Measurements from ENCODE around the gene CRB2. TPM values are rescaled to one million over a fixed set of nuclear protein-coding genes. Genes with fewer than 3 reads are reported as not detected.

The CRB2 gene
- total RNA-seq, 1 experiment from 2014 or later, result 3.6 TPM

DNA sequence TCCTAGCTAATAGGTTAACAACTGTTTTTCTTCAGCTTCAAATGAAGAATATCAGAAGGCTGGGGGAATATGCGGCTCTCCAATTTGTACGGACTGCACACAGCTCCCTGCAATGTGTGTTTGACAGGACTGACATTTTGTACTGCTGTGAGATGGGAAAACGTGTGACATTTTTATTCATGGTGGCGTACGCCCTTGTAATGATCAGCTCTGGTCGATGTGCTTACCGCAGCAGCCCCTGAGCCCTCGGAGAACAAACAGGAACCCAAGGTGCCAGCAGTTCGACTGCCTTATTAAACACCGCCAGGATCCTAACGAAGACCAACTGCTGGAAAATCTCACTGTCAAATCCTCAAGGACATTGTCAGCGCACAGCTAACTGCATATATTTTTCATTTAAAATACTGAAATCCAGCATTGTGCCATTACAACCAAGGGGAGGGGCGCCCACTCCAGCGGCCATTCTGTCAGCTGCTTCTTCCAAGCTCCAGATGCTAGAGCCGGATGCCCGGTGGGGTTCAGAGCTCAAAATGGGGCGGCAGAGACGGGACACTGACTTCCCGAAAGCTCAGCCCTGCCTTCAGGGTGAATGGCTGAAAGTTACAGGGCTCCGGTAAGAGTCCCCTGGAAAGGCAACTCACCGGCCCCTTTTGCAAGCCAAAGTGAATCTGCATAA lies 66.8 kb downstream of the CRB2 start:
- no peak overlapping the region for H3T11ph ChIP-seq (ENCODE audit: low read length)
- H3K79me2 ChIP-seq (ENCODE audit: insufficient read depth, low read length), result no peaks in the 10 kb centered on the region
- H4K8ac ChIP-seq (replicated peaks; ENCODE audit: insufficient read length, low read depth, low read length), result no peak overlapping the region
- DNase-seq, result peak; percentile 55
- H2BK12ac ChIP-seq (ENCODE audit: insufficient read length, low read depth, low read length), result no peak overlapping the region
- Mint-ChIP-seq H3K36me3 (ENCODE audit: insufficient read depth in 1 of 3, low read depth in 3 of 3) (peaks cover 0 to 6% (median 0%) of the 10 kb centered on the region in 3 experiments; a peak in 3 of 7 replicates), H3K4me1 (peaks cover 37 to 58% of the 10 kb centered on the region in 2 experiments), H3K9me3 (no peaks in the 10 kb centered on the region), H3K4me3 (no peak overlapping the region), H3K27ac (0 out of 7 replicates have a peak overlapping the region, but pooled peaks of 1 of the 3 experiments have one; percentile 57), H3K27me3 (ENCODE audit: low read depth) (no peaks in the 10 kb centered on the region; the same call in 1 of the 2 replicates)
- no peak overlapping the region for H3K4ac ChIP-seq (ENCODE audit: low read depth, low read length)
- H2AK5ac ChIP-seq (ENCODE audit: insufficient read length, low read length), result no peak overlapping the region
- no peak overlapping the region for H3K4me2 ChIP-seq (ENCODE audit: insufficient read depth, insufficient read length, low read length)
- H3K14ac ChIP-seq (ENCODE audit: insufficient read depth, low read length), result no peak overlapping the region
- H3K79me1 ChIP-seq (ENCODE audit: insufficient read depth, low read depth, low read length, poor library complexity, severe bottlenecking), result no peaks in the 10 kb centered on the region
- no peaks in the 10 kb centered on the region for H3K9me3 ChIP-seq (ENCODE audit: control insufficient read depth, low read depth, low read length)
- no peak overlapping the region for H3K23ac ChIP-seq (ENCODE audit: insufficient read length, low read depth, low read length)
- no peak overlapping the region for H2AFZ ChIP-seq (ENCODE audit: low read length)
- no peak overlapping the region for H2BK120ac ChIP-seq (ENCODE audit: low read depth, low read length, poor library complexity, severe bottlenecking)
- no peaks in the 10 kb centered on the region for H3K23me2 ChIP-seq (ENCODE audit: insufficient read length, low read depth, low read length, poor library complexity, severe bottlenecking)
- H2BK15ac ChIP-seq (ENCODE audit: low read depth, low read length), result no peak overlapping the region
- no peak overlapping the region for H2BK5ac ChIP-seq (ENCODE audit: insufficient read length, low read length)
- no peak overlapping the region for H2BK20ac ChIP-seq (ENCODE audit: low read depth, low read length, poor library complexity, severe bottlenecking)
- no peak overlapping the region for H3K27ac ChIP-seq (ENCODE audit: insufficient read length, low read depth, low read length)
- no peak overlapping the region for H3K9ac ChIP-seq (ENCODE audit: extremely low read depth, insufficient read length, low read length)
- H3K18ac ChIP-seq (ENCODE audit: insufficient read length, low read depth, low read length), result no peak overlapping the region
- H4K5ac ChIP-seq (ENCODE audit: insufficient read length, low read depth, low read length), result no peak overlapping the region
- no peaks in the 10 kb centered on the region for H3K27me3 ChIP-seq (ENCODE audit: insufficient read depth, low read length)
- TF ChIP-seq CTCF (conservative IDR thresholded peaks at IDR 0.05), result no peak
- no peaks in the 10 kb centered on the region for H4K20me1 ChIP-seq (ENCODE audit: control insufficient read depth, insufficient read depth, insufficient read length)
- no peak overlapping the region for H4K91ac ChIP-seq (ENCODE audit: insufficient read length, low read depth, low read length)
- WGBS (ENCODE audit: extremely low coverage, insufficient read length, low lambda C conversion rate), result no CpG with 5 or more reads among the region's 21 CpGs
- peaks cover 2% of the 10 kb centered on the region; the same call in 1 of the 2 replicates for H3K4me1 ChIP-seq (ENCODE audit: insufficient read depth, low read length)
- H3K56ac ChIP-seq (ENCODE audit: insufficient read length, low read depth, low read length), result no peak overlapping the region

All from H9 (cell line).